Cardiac septum (tissue), 1 donor: ENCODE measurements around the gene C1orf56. TPM values are rescaled to one million over a fixed set of nuclear protein-coding genes. Genes with fewer than 3 reads are reported as not detected.
A peak's percentile ranks its signal among the peaks of the same experiment; 100 is the strongest.

ENCODE experiments used
- DNase-seq: peaks from one replicate; pipeline ENCODE4 v3.0.0-alpha.2; 2020; ENCODE audit warnings: low spot score
- intact Hi-C: fragments of 100-400 bp; cut with DNase I; formaldehyde crosslinking; loops from one replicate; pipeline ENCODE4 v1.14.0; 2022
- total RNA-seq: library from RNA; stranded (reverse); fragmentation: NEBNext Ultra II Directional; extraction: Animal tissue kit (Norgen Biotek cat#: 25700); gene quantifications from one replicate; pipeline ENCODE4 v1.2.1, GENCODE V29; 2021
- donor health status: DM: no; HTN: no; CAD: no.

The C1orf56 gene
- total RNA-seq, 1 donor from 2014 or later = 8.9 TPM

GRCh38 chr1:151012684-151013471 is 34.7 kb upstream of the C1orf56 start:
- intact Hi-C loops = no loop called here
- DNase-seq = no peak

DNA sequence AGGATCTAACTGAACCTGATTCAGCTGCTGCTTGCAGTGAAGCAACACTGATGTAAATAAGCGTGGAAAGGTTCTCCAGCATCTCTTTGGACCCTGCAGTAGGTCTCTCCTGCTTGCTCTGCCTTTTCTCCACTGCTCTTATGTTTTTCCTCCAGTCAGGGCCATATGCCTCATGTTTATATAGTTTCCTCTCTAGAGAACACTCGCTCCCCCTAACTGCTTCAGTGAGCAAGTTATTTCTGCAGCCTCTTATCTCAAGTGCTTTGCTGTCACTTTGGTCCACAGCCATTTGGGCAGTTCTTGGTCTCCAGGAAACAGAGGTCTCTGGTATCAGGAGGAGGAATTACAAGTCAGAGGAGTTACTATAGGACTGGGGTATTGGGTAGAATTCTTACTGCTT is 34.0 kb upstream of the C1orf56 start:
- DNase-seq = no peak
- intact Hi-C loops = no loop called here

GRCh38 chr1:151024540-151025146 is 22.9 kb upstream of the C1orf56 start:
- intact Hi-C loops = loop anchor here (2.0 to 5.0 kb wide), 3 partner anchors 22 to 123 kb away; partner anchors contain the start of genes C1orf56, GABPB2 and SEMA6C
- peak; percentile 91 for DNase-seq

GRCh38 chr1:151026460-151026859 is 21.1 kb upstream of the C1orf56 start:
- DNase-seq = no peak
- intact Hi-C loops = no loop called here

- intact Hi-C loops = no loop called here
- no peak for DNase-seq
These were observed 15.4 kb upstream of the C1orf56 start for GRCh38 chr1:151032164-151032563.

GRCh38 chr1:151035167-151035566 is 12.4 kb upstream of the C1orf56 start:
- intact Hi-C loops = no loop called here
- DNase-seq = no peak

DNA sequence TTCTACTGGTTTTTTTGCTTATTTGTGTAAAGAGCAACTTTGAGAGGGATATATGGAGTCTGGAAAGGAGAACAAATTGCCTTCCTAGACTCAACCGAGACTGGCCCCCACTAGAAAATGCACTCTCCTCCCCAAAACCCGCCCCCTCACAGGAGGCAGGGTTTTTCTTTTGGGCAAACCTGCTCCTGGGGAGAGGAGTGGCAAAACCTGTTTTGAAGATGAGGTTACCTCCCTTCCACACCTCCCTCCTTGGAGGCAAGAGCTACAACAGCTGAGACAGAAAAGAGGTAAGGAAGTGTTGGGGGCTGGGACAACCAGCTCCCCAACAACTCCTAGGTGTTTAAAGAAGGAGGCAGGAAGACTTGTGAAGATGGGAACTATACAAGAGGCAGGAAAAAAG is 11.2 kb upstream of the C1orf56 start, which contains the start of gene BNIPL:
BNIPL (plus strand) TSS at position 231 of the 400 bp plus-strand sequence; CDS start at position 371, 140 bp downstream.
- DNase-seq = no peak
- intact Hi-C loops = no loop called here

- intact Hi-C loops = no loop called here
- no peak for DNase-seq
These were observed 10.5 kb upstream of the C1orf56 start for GRCh38 chr1:151037032-151037431.

DNA sequence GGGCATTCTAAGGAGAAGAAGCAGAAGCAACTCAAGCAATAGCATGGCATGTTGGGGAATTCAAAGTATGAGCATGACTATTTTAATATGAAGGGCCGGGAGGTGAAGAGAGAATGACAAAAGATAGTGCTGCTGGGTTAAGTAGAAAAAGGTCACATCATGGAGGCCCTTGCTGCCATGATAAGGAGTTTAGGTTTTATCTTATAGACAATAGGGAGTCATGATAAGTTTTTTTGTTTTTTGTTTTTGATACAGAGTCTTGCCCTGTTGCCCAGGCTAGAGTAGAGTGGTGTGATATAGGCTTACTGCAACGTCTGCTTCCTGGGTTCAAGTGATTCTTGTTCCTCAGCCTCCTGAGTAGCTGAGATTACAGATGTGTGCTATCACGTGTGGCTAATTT is 8.0 kb upstream of the C1orf56 start:
- intact Hi-C loops = no loop called here
- DNase-seq = no peak

DNA sequence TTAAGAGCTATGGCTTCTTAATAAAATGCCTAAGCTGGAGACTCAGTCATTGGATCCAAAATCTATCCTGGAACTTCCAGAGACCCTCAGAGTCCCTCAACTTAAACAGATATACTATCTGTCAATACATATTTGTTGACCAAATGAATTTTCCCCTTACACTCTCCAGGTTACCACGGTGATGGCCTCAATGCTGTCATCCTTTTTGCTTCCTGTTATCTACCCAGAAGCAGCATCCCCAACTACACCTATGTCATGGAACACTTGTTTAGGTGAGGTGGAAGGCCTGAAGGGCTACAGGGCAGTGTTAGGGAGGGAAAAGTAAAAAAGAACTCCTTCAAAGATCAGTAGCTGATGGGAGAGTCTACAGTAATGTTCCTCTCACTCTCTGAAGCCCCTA is 4.4 kb upstream of the C1orf56 start:
- intact Hi-C loops = no loop called here
- DNase-seq = no peak

DNA sequence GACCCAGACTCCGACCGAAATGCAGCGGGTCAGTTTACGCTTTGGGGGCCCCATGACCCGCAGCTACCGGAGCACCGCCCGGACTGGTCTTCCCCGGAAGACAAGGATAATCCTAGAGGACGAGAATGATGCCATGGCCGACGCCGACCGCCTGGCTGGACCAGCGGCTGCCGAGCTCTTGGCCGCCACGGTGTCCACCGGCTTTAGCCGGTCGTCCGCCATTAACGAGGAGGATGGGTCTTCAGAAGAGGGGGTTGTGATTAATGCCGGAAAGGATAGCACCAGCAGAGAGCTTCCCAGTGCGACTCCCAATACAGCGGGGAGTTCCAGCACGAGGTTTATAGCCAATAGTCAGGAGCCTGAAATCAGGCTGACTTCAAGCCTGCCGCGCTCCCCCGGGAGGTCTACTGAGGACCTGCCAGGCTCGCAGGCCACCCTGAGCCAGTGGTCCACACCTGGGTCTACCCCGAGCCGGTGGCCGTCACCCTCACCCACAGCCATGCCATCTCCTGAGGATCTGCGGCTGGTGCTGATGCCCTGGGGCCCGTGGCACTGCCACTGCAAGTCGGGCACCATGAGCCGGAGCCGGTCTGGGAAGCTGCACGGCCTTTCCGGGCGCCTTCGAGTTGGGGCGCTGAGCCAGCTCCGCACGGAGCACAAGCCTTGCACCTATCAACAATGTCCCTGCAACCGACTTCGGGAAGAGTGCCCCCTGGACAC is 534 bp downstream of the C1orf56 start:
- intact Hi-C loops = loop anchor here (2.0 kb wide), 1 partner anchor 23 kb away; no protein-coding TSS in a partner anchor
- DNase-seq = peak; percentile 84

GRCh38 chr1:151048645-151049032 is 1.1 kb downstream of the C1orf56 start:
- intact Hi-C loops = no loop called here

GRCh38 chr1:151049458-151049857 is 1.9 kb downstream of the C1orf56 start:
- intact Hi-C loops = no loop called here
- no peak for DNase-seq

More at GRCh38 chr1:151048645-151049032, 1.1 kb downstream of the C1orf56 start:
- DNase-seq = no peak

GRCh38 chr1:151050051-151050688 is 2.6 kb downstream of the C1orf56 start:
- intact Hi-C loops = no loop called here
- no peak for DNase-seq

GRCh38 chr1:151051356-151052009 is 3.9 kb downstream of the C1orf56 start:
- no peak for DNase-seq
- intact Hi-C loops = no loop called here

- DNase-seq = no peak
- intact Hi-C loops = no loop called here
These were observed 7.5 kb downstream of the C1orf56 start for GRCh38 chr1:151054971-151055547.

DNA sequence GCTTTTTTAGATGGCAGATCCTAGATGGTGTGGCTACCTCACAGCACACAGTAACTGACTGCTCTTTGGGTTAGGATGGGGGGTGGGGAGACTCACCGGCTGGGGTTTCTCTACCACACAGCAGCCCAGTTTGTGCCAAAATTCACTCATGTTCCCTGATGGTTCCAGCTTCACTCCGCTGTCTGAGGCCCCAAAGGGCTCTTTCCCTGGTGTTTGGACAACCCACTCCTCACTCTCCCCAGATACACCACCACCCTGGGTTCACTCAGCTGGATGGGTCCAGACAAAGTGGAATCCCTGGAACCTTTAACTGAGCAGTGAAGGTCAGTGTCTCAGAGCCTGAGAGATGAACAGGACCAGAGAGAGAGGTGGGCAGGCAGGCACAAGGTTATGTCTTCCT is 8.0 kb downstream of the C1orf56 start:
- no peak for DNase-seq
- intact Hi-C loops = no loop called here

GRCh38 chr1:151056149-151056548 is 8.6 kb downstream of the C1orf56 start:
- intact Hi-C loops = no loop called here
- DNase-seq = no peak

DNA sequence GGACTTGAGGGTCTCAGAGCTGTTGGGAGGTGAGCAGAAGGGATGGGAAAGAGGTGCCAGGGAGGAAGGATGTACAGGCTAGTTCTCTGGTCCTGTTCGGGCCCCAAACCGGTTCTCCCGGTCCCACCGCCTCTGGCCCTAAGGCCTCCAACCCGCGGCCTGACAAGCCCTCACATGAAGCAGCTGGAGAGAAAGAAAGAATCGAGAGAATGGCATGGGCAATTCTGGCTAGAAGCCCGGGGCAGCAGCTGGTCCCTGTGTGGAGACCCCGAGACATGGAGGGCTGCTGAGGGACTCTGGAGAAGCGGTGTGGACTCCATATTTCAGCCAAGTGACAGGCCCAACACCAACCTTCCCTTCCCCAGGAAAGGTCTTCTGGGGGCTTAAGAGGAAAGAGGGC is 11.1 kb downstream of the C1orf56 start:
- intact Hi-C loops = loop anchor here (1.0 to 2.0 kb wide), 2 partner anchors 12 to 52 kb away; partner anchors contain the start of genes GABPB2 and MINDY1
- no peak for DNase-seq
